Endothelial cell of umbilical vein (primary cell): ENCODE measurements around the gene AQP12B. TPM values are rescaled to one million over a fixed set of nuclear protein-coding genes. Genes with fewer than 3 reads are reported as not detected.

ENCODE experiments used
- BruUV-seq: library from RNA; stranded (reverse); fragments of 400-500 nt; replicated peaks from 2 replicates; lab custom pipeline; 2021; lab: Mats Ljungman, UMichigan
- CTCF ChIA-PET: fragments of 300-600, 350-600 bp; sonication (Branson Sonifier 250); formaldehyde crosslinking; loops from one replicate; lab custom pipeline; 2021; ENCODE audit warnings: antibody characterized with exemption, inconsistent platforms; lab: Charles Lee
- POLR2A ChIA-PET: fragments of 300-600, 350-600 bp; sonication (Branson Sonifier 250); formaldehyde crosslinking; loops from one replicate; lab custom pipeline; 2021; ENCODE audit warnings: antibody characterized with exemption, inconsistent platforms; lab: Charles Lee
- DNase-seq: peaks from one replicate; pipeline ENCODE4 v3.0.0-alpha.2; 2011; ENCODE audit warnings: low read depth, low spot score
- FAIRE-seq: peaks from 2 replicates; lab custom pipeline; 2011; peaks lifted over from hg19 to GRCh38; lab: Jason Lieb, UNC
- H2AFZ ChIP-seq: 2 replicates; pipeline ENCODE4 v1.6.0; 2012; ENCODE audit warnings: low read depth, low read length, control low read depth, inconsistent platforms
- H3K27ac ChIP-seq: 2 replicates; pipeline ENCODE4 v1.5.1; 2011; ENCODE audit warnings: low read depth, mild to moderate bottlenecking, control low read depth, low read length, moderate library complexity; ENCODE audit not compliant: insufficient read depth
- H3K27me3 ChIP-seq, 2 experiments: 2 replicates each; pipeline versions ENCODE4 v1.6.0 to v1.6.1; 2011; ENCODE audit warnings: low read length in 2 of 2, mixed read lengths in 1 of 2; ENCODE audit not compliant: control insufficient read depth in 2 of 2, insufficient read depth in 2 of 2
- H3K36me3 ChIP-seq, 2 experiments: 2 replicates in 1 of 2; 3 replicates in 1 of 2; pipeline ENCODE4 v1.5.1; 2011; ENCODE audit warnings: low read length in 2 of 2, mild to moderate bottlenecking in 1 of 2, moderate library complexity in 1 of 2; ENCODE audit not compliant: control insufficient read depth in 2 of 2, insufficient read depth in 2 of 2; ENCODE audit errors: extremely low read depth in 1 of 2
- H3K4me1 ChIP-seq: 3 replicates; pipeline ENCODE4 v1.5.1; 2011; ENCODE audit warnings: mild to moderate bottlenecking, low read length; ENCODE audit not compliant: control insufficient read depth, insufficient read depth; ENCODE audit errors: extremely low read depth
- H3K4me2 ChIP-seq: 2 replicates; pipeline ENCODE4 v1.6.1; 2011; ENCODE audit warnings: low read length, control low read depth, mixed read lengths; ENCODE audit not compliant: insufficient read depth
- H3K4me3 ChIP-seq, 3 experiments: fragments of 200-600 bp in 1 of 3; sonication (generic), shearing (Covaris generic) in 1 of 3; replicated peaks in 1 of 3; 2 replicates each; pipeline ENCODE4 v1.5.1; 2011 to 2016; ENCODE audit warnings: control low read depth in 3 of 3, low read length in 3 of 3, mild to moderate bottlenecking in 2 of 3, inconsistent platforms in 1 of 3, low read depth in 1 of 3, moderate library complexity in 1 of 3; ENCODE audit not compliant: insufficient read depth in 1 of 3
- H3K79me2 ChIP-seq: 2 replicates; pipeline ENCODE4 v1.6.0; 2012; ENCODE audit warnings: low read length, inconsistent platforms; ENCODE audit not compliant: control insufficient read depth, insufficient read depth
- H3K9ac ChIP-seq: replicated peaks from 2 replicates; pipeline ENCODE3; 2011; ENCODE audit warnings: low read length, control low read depth; ENCODE audit not compliant: insufficient read depth; ENCODE audit errors: extremely low read depth
- H3K9me1 ChIP-seq: replicated peaks from 3 replicates; pipeline ENCODE4 v1.6.0; 2011; ENCODE audit warnings: mild to moderate bottlenecking, low read length; ENCODE audit not compliant: control insufficient read depth, insufficient read depth; ENCODE audit errors: extremely low read depth
- H3K9me3 ChIP-seq: replicated peaks from 2 replicates; pipeline ENCODE4 v1.5.1; 2012; ENCODE audit warnings: low read length, inconsistent platforms; ENCODE audit not compliant: control insufficient read depth, insufficient read depth
- H4K20me1 ChIP-seq: replicated peaks from 2 replicates; pipeline ENCODE3; 2011; ENCODE audit warnings: mild to moderate bottlenecking, low read length; ENCODE audit not compliant: control insufficient read depth, insufficient read depth; ENCODE audit errors: extremely low read depth
- CTCF ChIP-seq, 2 donors: IDR thresholded peaks; 1 replicate in 1 of 2; 2 replicates in 1 of 2; pipeline ENCODE4 v1.5.1; 2011; ENCODE audit warnings: low read length in 2 of 2, mild to moderate bottlenecking in 2 of 2, moderate library complexity in 2 of 2, control low read depth in 1 of 2, inconsistent platforms in 1 of 2, low read depth in 1 of 2; ENCODE audit not compliant: insufficient read depth in 1 of 2; ENCODE audit errors: extremely low read depth in 1 of 2
- EZH2 ChIP-seq: IDR thresholded peaks from 2 replicates; pipeline ENCODE4 v1.6.1; 2012; ENCODE audit warnings: borderline replicate concordance, low read depth, mild to moderate bottlenecking, moderate library complexity, low read length, inconsistent platforms; ENCODE audit not compliant: severe bottlenecking
- FOS ChIP-seq: IDR thresholded peaks from 2 replicates; pipeline ENCODE4 v1.6.1; 2011; ENCODE audit warnings: mild to moderate bottlenecking, low read length, moderate library complexity, borderline replicate concordance; ENCODE audit not compliant: insufficient read depth
- GATA2 ChIP-seq: IDR thresholded peaks from 2 replicates; pipeline ENCODE4 v1.7.0; 2011; ENCODE audit warnings: low read depth, mild to moderate bottlenecking, moderate library complexity, mixed read lengths, low read length; ENCODE audit not compliant: insufficient read length, insufficient read depth
- JUN ChIP-seq: IDR thresholded peaks from 2 replicates; pipeline ENCODE4 v1.6.1; 2011; ENCODE audit warnings: borderline replicate concordance, low read depth; ENCODE audit not compliant: insufficient read length, insufficient read depth
- MAX ChIP-seq: IDR thresholded peaks from 2 replicates; pipeline ENCODE4 v1.6.1; 2011; ENCODE audit not compliant: insufficient read depth, insufficient read length
- MYC ChIP-seq: IDR thresholded peaks from one replicate; pipeline ENCODE4 v1.6.1; 2011; ENCODE audit warnings: mild to moderate bottlenecking, low read depth, low read length
- POLR2A ChIP-seq: IDR thresholded peaks from 2 replicates; pipeline ENCODE4 v1.6.1; 2012; ENCODE audit warnings: low read depth, mild to moderate bottlenecking, control low read depth, low read length
- POLR2AphosphoS5 ChIP-seq: IDR thresholded peaks from 2 replicates; pipeline ENCODE4 v1.6.1; 2012; ENCODE audit warnings: low read depth, mild to moderate bottlenecking, control low read depth, low read length, moderate library complexity; ENCODE audit not compliant: insufficient read depth
- dilution Hi-C: fragments of 300-500 bp; cut with MboI; formaldehyde crosslinking; loops from one replicate; pipeline ENCODE4 v1.15.0; 2019; ENCODE audit warnings: low sequenced_read_pairs; ENCODE audit not compliant: extremely low pct_ligation_motif_present
- intact Hi-C: fragments of 100-400 bp; cut with micrococcal nuclease; formaldehyde crosslinking; loops from one replicate; pipeline ENCODE4 v1.10.0; 2022
- polyA plus RNA-seq, 4 experiments: library from polyadenylated mRNA; depleted of rRNA in 3 of 4; stranded (reverse) in 3 of 4; unstranded in 1 of 4; fragments of >200 nt; gene quantifications; 2 replicates each; pipeline versions ENCODE4 v1.2.1 to v1.2.3, GENCODE V29; 2011 to 2012; ENCODE audit warnings: missing spikeins in 1 of 4
- total RNA-seq: library from RNA; stranded (reverse); gene quantifications from 2 replicates; pipeline ENCODE4 v1.2.3, GENCODE V29; 2021

The AQP12B gene
- total and polyA plus RNA-seq, 2 donors (not counting 3 experiments of a cell fraction or from before 2014, with no cell fraction given) = not detected

- H3K79me2 ChIP-seq = no peaks in the 10 kb centered on the region
- no peaks in the 10 kb centered on the region for H3K9me1 ChIP-seq
- CTCF ChIA-PET = no interaction called here
- no peak overlapping the region for H3K9ac ChIP-seq
- intact Hi-C loops (no loop called here), dilution Hi-C loops (no loop called here)
- no peak for FAIRE-seq
- DNase-seq = no peak
- H3K27ac ChIP-seq = no peak overlapping the region
- TF ChIP-seq FOS (no peak), EZH2 (no peak), JUN (no peak), GATA2 (no peak), CTCF (IDR thresholded peaks at IDR 0.05; ENCODE audit: extremely low read depth in 1 of 2, insufficient read depth in 1 of 2, low read depth in 1 of 2, low read length in 2 of 2) (no peak), POLR2A (no peak), MYC (no peak), POLR2AphosphoS5 (no peak), MAX (no peak)
- no peaks in the 10 kb centered on the region for H3K36me3 ChIP-seq
- H3K4me3 ChIP-seq = no peak overlapping the region
- no TSS peak for BruUV-seq
- H2AFZ ChIP-seq = no peak overlapping the region
- H3K4me1 ChIP-seq = no peaks in the 10 kb centered on the region
- H3K27me3 ChIP-seq = peaks cover 0 to 2% of the 10 kb centered on the region in 2 experiments
- no peaks in the 10 kb centered on the region for H4K20me1 ChIP-seq
- H3K4me2 ChIP-seq = no peak overlapping the region
- POLR2A ChIA-PET = no interaction called here
- no peaks in the 10 kb centered on the region for H3K9me3 ChIP-seq
Observed at GRCh38 chr2:240645346-240645745, 37.3 kb downstream of the AQP12B start.
